HepG2 (cell line): ENCODE measurements around the gene ETFB. TPM values are rescaled to one million over a fixed set of nuclear protein-coding genes. Genes with fewer than 3 reads are reported as not detected.

Experiments
- ELF3 ChIP-seq: IDR thresholded peaks from 2 replicates; pipeline ENCODE4 v1.6.1; 2016; ENCODE audit warnings: missing genetic modification reagents, missing compliant biosample characterization
- FOSL2 ChIP-seq: sonication (generic); formaldehyde crosslinking; IDR thresholded peaks from 2 replicates; pipeline ENCODE4 v1.4.0; 2020; ENCODE audit warnings: missing genetic modification reagents
- FOXO1 ChIP-seq: sonication (generic); formaldehyde crosslinking; IDR thresholded peaks from 2 replicates; pipeline ENCODE4 v1.4.0; 2020; ENCODE audit warnings: missing genetic modification reagents
- ISX ChIP-seq: sonication (generic); formaldehyde crosslinking; conservative IDR thresholded peaks from 2 replicates; pipeline ENCODE4 v1.5.0; 2020; ENCODE audit warnings: missing genetic modification reagents
- KMT2B ChIP-seq: IDR thresholded peaks from 2 replicates; pipeline ENCODE4 v1.6.1; 2016; ENCODE audit warnings: missing genetic modification reagents, missing compliant biosample characterization
- NFAT5 ChIP-seq: sonication (generic); formaldehyde crosslinking; IDR thresholded peaks from 2 replicates; pipeline ENCODE4 v1.4.0; 2020; ENCODE audit warnings: missing genetic modification reagents
- SP4 ChIP-seq: sonication (generic); formaldehyde crosslinking; IDR thresholded peaks from 2 replicates; pipeline ENCODE4 v1.8.1; 2023; ENCODE audit warnings: mild to moderate bottlenecking, missing genetic modification reagents
- SP5 ChIP-seq: IDR thresholded peaks from 2 replicates; pipeline ENCODE4 v1.6.1; 2016; ENCODE audit warnings: low read depth, borderline replicate concordance
- TEF ChIP-seq: sonication (generic); formaldehyde crosslinking; IDR thresholded peaks from 2 replicates; pipeline ENCODE4 v1.5.0; 2020; ENCODE audit warnings: missing genetic modification reagents
- TP53 ChIP-seq: sonication (generic); formaldehyde crosslinking; conservative IDR thresholded peaks from 2 replicates; pipeline ENCODE4 v1.4.0; 2020; ENCODE audit warnings: missing genetic modification reagents
- XRCC5 ChIP-seq: fragments of 200-400 bp; formaldehyde crosslinking; optimal IDR thresholded peaks from 2 replicates; pipeline ENCODE3; 2017; ENCODE audit warnings: mild to moderate bottlenecking, low read length
- ZBTB37 ChIP-seq: sonication (generic); formaldehyde crosslinking; IDR thresholded peaks from 2 replicates; pipeline ENCODE4 v1.4.0; 2020; ENCODE audit warnings: mild to moderate bottlenecking, missing genetic modification reagents
- ZNF263 ChIP-seq: sonication (generic); formaldehyde crosslinking; IDR thresholded peaks from 2 replicates; pipeline ENCODE4 v1.4.0; 2020; ENCODE audit warnings: missing genetic modification reagents
- ZNF572 ChIP-seq: sonication (generic); formaldehyde crosslinking; IDR thresholded peaks from 2 replicates; pipeline ENCODE4 v1.5.1; 2020; ENCODE audit warnings: mild to moderate bottlenecking, missing genetic modification reagents
- ZNF629 ChIP-seq: sonication (generic); formaldehyde crosslinking; conservative IDR thresholded peaks from 2 replicates; pipeline ENCODE4 v1.5.0; 2020; ENCODE audit warnings: missing genetic modification reagents
- ZNF639 ChIP-seq: conservative IDR thresholded peaks from 2 replicates; pipeline ENCODE4 v1.6.1; 2018; ENCODE audit warnings: missing genetic modification reagents
- polyA plus RNA-seq, 8 experiments: library from polyadenylated mRNA; depleted of rRNA in 3 of 8; stranded (reverse) in 7 of 8; unstranded in 1 of 8; fragments of >200 nt; fragmentation: Illumina TruSeq in 4 of 8; extraction: Trizol in 4 of 8; gene quantifications; 2 replicates each; pipeline versions ENCODE4 v1.2.1 to v1.2.3, GENCODE V29; 2011 to 2016; ENCODE audit warnings: low read depth in 4 of 8, missing spikeins in 1 of 8, mixed read lengths in 1 of 8; ENCODE audit not compliant: insufficient read depth in 1 of 8
- total RNA-seq, 5 experiments: library from RNA; depleted of rRNA; stranded (reverse); fragments of >200 nt; fragmentation: Illumina TruSeq; extraction: Trizol; gene quantifications; 2 replicates each; pipeline ENCODE4 v1.2.3, GENCODE V29; 2016; ENCODE audit warnings: low read depth in 1 of 5
- TF ChIP-seq, protein P1 (sequence below): sonication (generic); formaldehyde crosslinking; IDR thresholded peaks from 2 replicates; pipeline ENCODE4 v1.5.1; 2020; ENCODE audit warnings: mild to moderate bottlenecking, moderate library complexity, missing genetic modification reagents
- TF ChIP-seq, protein P2 (sequence below): IDR thresholded peaks from 2 replicates; pipeline ENCODE4 v1.6.1; 2012; ENCODE audit warnings: low read depth, low read length, improper control_type of control experiment

The ETFB gene
- total and polyA plus RNA-seq, 2 of the 13 experiments (the other 11 are each of a cell fraction or from before 2014, with no cell fraction given), result 678 to 1,314 TPM

- TF ChIP-seq NFAT5 (CRISPR knock-in tag) (no peak), KMT2B (CRISPR knock-in tag) (no peak), ZNF572 (CRISPR knock-in tag) (0 out of 2 replicates have a peak, but pooled peaks have one; percentile 24), ZNF639 (CRISPR knock-in tag) (no peak), ISX (CRISPR knock-in tag) (no peak), TEF (CRISPR knock-in tag) (0 out of 2 replicates have a peak, but pooled peaks have one; percentile 34), ZNF263 (peak; percentile 47; the same call in 1 of the 2 replicates), FOXO1 (no peak), XRCC5 (peak; percentile 45), FOSL2 (peak; percentile 22; the same call in 1 of the 2 replicates), SP4 (CRISPR knock-in tag) (peak; percentile 40; the same call in 1 of the 2 replicates), ELF3 (CRISPR knock-in tag) (no peak), SP5 (CRISPR knock-in tag) (no peak), ZBTB37 (CRISPR knock-in tag) (no peak), ZNF629 (CRISPR knock-in tag) (no peak), TP53 (0 out of 2 replicates have a peak, but pooled peaks have one; percentile 27)
- TF ChIP-seq, protein P1, sequence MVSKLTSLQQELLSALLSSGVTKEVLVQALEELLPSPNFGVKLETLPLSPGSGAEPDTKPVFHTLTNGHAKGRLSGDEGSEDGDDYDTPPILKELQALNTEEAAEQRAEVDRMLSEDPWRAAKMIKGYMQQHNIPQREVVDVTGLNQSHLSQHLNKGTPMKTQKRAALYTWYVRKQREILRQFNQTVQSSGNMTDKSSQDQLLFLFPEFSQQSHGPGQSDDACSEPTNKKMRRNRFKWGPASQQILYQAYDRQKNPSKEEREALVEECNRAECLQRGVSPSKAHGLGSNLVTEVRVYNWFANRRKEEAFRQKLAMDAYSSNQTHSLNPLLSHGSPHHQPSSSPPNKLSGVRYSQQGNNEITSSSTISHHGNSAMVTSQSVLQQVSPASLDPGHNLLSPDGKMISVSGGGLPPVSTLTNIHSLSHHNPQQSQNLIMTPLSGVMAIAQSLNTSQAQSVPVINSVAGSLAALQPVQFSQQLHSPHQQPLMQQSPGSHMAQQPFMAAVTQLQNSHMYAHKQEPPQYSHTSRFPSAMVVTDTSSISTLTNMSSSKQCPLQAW (CRISPR knock-in tag), result peak; percentile 56; the same call in 1 of the 2 replicates
- TF ChIP-seq, protein P2, sequence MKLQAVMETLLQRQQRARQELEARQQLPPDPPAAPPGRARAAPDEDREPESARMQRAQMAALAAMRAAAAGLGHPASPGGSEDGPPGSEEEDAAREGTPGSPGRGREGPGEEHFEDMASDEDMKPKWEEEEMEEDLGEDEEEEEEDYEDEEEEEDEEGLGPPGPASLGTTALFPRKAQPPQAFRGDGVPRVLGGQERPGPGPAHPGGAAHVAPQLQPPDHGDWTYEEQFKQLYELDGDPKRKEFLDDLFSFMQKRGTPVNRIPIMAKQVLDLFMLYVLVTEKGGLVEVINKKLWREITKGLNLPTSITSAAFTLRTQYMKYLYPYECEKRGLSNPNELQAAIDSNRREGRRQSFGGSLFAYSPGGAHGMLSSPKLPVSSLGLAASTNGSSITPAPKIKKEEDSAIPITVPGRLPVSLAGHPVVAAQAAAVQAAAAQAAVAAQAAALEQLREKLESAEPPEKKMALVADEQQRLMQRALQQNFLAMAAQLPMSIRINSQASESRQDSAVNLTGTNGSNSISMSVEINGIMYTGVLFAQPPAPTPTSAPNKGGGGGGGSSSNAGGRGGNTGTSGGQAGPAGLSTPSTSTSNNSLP, result 0 out of 2 replicates have a peak, but pooled peaks have one; percentile 19
These were observed 41.4 kb upstream of the ETFB start (continued) for GRCh38 chr19:51407511-51408131.
